ENCODE measurements around the gene CDH12.
A peak's percentile ranks its signal among the peaks of the same experiment; 100 is the strongest.
"Not testable (repeated sequence)": the region's sequence is repeated elsewhere in the genome, so short reads cannot be mapped to it uniquely, and the experiment has no call there.

CDH12 gene

DNA sequence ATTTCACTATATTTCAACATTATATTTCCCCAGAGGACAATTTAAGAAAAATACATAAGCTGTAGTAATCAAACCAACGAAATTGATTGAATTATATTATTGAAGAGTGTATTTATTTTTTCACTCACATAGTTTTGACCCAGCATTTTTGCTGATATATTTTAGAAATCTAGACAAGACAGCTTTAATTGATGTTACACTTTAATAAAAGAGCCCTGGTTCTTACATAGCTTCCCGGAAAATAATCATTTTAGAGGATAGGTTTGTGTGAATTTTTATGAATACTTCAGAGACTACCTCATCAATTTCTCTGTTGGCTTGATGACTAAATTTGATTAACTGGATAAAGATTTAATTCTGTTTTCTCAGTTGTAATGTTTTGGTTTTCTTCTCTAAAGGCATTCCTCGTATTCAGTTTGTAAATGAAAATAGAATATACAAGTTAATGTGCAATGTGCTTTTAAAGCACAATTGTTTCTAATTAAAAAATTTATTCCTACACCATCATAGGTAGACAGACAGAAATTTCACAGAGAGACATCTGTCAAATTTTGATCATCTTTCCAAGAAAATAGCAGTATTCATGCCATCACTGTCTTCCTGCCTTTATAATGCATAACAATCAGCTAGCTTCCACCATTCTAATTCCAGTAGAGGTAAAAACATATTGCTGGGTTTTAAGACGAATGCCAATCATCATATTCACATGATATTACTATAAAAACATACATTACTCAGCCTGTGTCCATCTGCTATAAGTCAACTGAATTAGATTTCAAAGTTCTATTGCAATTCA, 441.4 kb downstream of the CDH12 start:
- no peak for DNase-seq

DNA sequence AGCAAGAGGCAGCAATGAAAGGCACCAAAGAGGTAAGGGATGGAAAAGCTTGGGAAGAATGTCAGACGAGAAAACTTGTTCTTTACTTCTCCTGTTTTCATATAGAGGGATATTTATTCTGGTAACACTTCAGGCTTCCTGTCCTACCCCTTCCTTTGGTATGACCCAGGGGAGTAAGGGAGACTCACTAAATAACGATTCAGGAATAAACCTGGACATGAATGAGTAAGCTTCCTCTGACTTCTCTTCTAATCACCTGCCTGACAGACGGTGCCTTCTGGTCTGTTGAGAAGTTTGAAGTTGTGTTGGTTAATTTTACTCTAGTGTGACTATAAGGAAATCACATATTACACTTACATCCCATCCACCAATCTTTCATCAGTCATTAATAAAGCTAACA, 461.2 kb downstream of the CDH12 start:
- DNase-seq = no peak

DNA sequence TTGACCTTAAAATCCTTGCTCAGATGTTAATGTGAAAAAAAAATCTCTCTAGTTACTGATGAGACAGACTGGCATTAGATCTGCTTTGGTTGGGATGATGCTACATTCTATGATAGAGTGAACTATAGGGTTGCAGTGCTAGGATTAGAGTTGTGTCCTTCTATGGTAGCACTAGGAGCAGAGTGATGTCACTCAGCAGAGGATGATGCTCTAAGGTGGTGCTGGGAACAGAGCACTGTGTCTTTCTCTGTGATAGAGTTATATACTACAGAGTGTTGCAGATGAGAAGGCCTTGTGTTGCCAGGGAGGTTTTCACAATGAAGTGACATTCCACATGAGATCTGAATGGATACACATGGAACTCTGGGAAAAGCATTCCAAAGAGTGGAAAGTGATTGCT, 462.3 kb downstream of the CDH12 start:
- DNase-seq = no peak

DNA sequence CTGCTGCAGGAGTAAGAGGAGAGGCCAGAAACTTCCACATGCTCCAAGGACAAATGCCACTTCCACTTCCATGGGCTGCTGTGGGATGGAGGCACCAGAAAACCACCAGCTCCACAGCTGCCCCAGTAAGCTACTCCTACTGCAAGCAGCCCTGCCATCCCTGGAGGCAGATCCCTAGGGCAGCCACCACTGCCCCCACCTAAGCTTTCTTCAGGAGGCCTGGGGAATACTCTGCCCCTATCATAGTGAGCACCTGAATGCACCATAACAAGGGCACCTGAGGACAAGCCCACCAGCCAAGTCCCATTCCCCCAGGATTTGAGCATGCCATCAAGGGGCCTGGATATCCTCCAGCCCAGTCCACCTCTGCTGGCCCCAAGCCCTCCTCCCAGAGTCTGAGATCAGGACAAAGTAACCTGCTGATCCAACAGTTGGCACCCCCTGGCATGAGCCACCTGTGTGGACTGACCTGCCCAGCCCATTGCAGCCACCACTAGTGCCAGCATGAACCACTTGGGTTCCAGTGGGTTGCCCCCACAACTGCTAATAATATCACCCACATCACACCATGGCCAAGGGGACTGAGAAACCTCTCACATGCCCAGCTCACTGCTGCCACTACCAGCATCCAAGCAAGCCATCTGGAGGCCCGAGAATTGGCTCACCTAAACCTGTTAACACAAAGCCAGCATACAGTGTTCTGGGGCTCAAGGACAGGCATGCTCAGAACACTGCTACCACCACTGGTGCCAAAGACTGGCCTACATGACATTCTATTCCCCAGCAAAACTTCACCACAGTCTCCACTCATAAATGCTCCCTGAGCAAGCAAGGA, 480.1 kb downstream of the CDH12 start:
- no peak for DNase-seq

DNA sequence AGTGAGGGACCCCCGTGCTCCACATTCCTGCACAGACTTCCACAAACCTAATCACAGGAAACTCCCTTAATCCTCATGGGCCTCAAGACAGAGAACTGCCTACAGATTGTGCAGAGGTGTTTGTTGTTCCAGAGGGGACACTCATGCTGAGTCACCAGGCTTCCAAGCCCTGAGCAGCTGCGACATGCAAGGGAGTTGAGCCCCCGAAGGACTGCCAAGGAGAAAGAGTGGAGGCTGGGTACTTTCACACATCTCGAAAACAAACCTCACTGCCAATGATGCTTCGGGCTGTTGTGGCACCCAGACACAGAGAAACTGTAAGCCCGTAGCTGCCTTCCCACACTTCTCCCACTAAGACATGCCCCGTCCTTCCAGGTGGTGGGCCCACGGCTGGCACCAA, 480.8 kb downstream of the CDH12 start:
- no peak for DNase-seq

DNA sequence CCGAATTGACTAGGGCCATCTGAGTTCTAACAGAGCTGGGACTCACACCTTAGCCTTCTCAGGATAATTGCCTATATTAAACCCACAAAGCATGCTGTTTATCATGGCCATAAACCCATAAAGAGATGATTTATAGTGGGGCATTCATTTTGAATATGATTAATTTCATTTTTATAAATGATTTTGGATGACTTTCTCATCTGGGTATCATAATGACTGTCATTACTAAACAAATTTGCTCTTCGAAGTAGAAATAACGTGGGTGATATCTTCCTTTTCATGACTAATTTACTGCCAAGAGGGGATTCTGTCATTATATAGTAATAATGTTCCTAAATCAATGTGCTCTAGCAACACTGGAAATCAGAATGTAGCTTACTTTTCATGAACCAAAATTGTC, 498.2 kb downstream of the CDH12 start:
- DNase-seq = no peak

DNA sequence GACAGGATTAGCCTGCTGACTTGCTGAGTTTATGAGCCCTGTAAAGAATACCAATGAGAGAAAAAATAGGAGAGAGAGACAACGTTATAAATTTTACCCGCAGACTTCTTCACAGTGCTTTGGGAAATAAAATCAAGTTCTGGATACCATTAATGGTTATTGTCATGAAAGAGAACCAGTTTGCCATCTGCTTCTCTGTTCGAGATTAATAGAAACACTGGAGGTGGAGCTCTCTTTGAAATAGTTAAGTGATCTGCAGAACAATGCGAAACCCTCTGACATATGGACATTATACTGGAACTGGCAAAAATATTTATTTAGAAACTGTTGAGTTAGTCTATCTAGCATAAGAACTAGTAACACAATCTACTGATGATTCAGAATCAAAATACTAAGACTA, 500.7 kb downstream of the CDH12 start:
- DNase-seq = no peak

DNA sequence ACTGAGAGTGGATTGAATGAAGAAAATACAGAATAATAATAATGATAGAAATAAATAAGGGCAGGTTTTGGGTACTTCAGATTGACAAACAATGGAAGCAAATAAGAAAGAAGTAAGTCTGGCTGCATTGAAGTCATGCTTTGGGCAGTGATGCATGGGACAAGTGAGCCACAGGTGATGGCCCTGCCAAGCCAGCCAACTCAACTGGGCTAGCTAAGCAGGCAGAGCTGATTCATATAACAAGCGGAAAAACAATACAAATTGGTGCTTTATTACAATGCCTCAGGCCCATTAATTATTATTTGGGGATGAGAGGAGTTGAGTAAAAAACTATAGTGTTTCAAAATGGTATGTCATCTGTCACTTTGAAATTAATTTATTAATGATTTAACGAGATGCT, 502.0 kb downstream of the CDH12 start:
- no peak for DNase-seq

DNA sequence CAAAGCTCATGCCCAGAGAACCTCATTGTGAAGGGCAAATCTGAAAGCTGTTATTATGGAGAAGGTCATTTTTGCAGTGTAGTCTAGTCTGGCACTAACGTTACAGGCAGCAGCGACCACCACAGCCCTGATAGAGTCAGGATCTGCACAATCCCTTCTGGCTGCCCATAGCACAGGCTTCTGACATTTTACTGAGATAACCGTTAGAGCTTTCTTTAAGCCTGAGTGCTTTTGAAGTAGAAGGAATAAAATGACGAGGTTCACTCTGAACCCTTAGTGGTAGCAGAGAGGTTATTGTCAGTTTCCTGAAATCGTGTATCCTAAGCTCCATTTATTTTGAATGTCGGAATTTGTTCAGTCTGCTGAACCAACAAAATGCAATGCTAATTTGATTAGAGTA, 505.1 kb downstream of the CDH12 start:
- no peak for DNase-seq

DNA sequence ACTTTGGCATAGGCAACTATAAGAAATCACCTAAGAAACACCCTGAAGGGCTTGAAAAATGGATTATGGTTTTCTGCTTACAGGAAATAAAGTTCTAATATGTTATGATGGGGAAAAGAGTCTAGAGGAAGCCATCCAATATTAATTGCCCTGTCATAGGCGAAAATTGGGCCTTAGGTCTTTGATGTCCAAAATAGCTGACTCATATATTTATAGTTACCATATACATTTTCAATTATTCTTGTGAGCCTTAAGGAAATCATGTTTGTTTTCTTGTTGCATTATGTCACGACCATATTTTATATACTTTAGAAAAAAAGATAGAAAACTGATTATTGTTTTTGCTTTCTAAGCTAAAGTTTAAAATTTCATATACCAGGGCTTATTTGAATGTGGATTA, 509.1 kb downstream of the CDH12 start:
- no peak for DNase-seq

DNA sequence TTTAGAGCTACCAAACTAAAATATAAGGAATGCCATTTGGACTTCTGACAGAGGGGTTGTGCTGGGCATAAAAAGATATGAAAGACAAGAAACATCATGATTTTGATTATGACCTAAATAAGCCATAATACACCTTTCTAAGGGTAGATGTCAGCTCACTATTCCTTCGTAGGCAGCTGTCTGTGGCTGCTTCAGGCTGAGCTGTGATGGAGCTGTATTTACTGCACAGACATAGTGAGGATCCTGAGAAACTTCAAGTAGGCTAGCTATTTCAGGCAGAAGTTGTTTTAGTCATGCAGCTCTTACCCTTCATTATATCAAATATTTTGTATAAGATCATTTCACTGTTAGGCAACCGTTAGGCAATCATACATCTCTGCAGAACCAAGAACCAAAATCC, 511.7 kb downstream of the CDH12 start:
- no peak for DNase-seq

DNA sequence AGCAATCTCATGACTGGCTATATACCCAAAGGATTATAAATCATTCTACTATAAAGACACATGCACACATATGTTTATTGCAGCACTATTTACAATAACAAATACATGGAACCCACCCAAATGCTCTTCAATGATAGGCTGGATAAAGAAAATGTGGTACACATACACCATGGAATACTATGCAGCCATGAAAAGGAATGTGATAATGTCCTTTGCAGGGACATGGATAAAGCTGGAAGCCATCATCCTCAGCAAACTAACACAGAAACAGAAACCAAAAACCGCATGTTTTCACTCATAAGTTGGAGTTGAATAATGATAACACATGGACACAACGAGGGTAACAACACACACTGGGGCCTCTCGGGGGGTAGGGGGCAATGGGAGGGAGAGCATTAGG, 520.2 kb downstream of the CDH12 start:
- DNase-seq = not testable (repeated sequence)

DNA sequence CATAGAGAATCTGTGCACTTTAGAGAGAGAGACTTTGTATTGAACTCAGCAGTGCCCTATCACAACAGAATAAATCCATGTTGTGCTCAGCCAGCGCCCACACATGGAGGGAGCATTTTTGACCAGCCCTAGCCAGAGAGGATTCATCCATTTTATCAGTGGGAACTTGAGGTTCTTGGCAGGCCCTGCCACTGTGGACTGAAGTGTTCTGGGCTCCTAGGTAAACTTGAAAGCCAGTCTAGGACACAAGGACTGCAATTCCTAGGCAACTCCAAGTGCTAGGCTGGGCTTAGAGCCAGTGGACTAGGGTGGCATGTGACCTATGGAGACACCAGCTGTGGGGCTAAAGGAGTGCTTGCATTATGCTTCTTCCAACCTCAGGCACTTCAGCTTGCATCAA, 523.5 kb downstream of the CDH12 start:
- no peak for DNase-seq

DNA sequence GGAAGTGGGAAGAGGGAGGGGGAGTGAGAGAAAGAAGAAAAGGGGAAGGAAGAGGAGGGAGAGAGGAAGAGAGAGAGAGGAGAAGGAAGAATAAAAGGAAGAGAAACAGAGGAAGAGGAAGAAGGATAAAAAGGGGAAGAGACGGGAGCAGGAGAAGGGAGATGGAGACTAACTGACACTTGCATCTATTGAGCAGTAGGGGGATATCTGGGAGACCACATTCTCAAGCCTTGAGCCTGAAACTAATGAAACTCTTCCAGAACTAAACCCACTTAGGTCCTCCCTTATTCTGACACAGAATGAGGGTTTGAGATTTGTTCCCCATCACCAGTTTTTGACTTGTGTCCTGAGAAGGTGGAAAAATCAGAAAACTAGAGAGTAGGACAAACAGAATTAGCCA, 533.3 kb downstream of the CDH12 start:
- DNase-seq = peak in 1 of 2 experiments; percentile 23

DNA sequence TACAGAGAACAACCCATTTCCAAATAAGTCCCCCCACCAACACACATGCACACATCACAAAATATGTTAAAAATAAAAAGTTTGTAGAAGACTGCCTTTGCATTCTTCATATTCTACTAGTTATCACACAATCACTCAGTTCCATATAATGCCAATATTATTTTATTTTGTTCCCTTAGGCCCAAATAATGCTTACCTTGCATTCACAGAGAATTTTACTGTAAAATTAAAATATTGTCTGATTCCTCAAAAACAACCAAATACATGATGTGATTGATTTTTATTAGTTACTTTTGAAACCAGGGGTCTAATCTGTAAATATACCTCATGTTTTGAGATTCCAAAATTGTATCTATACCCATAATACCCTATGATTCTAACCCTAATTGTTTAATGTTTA, 536.9 kb downstream of the CDH12 start:
- DNase-seq = no peak

DNA sequence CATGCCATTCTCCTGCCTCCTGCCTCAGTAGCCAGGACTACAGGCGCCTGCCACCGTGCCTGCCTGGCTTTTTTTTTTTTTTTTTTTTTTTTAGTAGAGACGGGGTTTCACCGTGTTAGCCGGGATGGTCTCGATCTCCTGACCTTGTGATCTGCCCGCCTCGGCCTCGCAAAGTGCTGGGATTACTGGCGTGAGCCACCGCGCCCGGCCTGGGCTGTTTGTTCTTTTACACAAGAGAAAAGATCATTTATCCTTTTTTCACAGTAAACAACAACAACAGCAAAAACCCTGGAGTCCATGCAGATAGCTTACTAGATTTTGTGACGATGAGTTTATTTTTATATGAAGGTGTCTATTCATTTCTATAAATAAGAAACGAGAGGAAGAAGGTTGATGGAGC, 538.1 kb downstream of the CDH12 start:
- DNase-seq = not testable (repeated sequence)

DNA sequence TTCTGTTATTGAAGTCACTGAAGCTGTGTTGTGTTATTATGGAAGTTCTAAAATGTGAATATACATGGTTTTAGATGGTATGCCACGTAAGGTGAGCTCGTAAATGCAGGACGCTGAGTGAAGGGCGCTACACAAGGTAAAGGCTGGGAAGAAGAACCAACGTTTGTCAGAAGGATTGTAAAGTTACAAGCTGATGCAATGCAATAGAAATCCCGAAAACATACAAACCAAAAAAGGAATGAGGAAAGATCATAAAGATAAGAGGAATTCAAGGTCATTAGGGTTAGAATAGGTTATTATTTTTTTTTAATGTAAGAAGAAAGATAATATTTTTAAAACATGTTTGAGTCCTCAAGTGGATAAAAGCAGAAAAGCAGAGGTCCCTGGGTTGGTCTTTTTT, 538.6 kb downstream of the CDH12 start:
- DNase-seq = no peak

DNA sequence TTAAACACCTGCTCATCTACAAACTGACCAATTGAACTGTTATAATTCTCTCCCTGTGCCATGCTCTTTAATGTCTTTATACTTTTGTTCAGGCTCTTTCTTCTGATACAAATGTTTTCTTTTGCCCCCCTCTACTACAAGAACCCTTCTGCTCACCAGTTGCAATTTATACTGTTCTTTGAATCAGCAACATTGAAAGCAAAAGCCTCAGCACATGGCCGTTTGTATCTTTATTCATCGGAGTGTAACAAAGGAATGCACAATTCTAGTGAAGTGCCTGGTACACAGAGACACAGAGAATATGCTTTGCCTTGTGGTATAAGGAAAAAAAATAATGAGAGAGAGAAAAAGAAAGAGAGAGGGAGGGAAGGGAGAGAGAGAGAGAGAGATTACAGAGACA, 547.1 kb downstream of the CDH12 start:
- DNase-seq = no peak

DNA sequence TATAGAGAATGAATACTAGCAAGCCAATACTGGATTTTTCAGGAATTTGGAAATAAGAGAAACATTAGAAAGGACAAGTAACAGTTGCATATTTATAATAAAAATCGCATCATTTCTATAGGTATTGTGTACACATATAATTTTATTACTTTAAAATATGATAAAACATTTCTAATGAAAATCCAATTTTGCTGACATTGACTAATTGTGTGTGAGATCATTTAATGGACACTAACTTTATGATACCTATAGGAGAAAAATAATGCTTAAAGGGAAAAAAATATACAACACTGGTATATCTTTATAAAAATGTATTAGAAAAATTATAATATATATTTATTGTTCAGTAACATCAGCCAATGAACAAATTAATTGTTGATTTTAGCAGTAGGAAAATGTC, 557.3 kb downstream of the CDH12 start:
- DNase-seq = no peak

DNA sequence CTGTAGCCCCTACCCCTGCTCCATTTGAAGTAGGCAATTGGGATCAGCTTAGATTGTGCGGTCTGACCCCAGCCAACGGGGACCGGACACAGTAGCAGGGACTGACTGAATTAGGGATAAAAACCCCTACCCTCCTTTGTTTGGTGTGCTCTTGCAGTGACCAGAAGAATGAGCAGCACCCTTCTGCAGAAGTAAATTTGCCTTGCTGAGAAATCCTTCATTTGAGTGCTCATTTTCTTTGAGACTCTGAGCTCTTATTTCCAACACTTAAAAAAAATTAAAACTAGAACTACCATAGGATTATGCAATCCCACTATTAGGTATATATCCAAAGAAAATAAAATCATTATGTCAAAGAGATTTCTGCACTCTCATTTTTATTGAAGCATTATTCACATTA, 560.0 kb downstream of the CDH12 start:
- DNase-seq = no peak

DNA sequence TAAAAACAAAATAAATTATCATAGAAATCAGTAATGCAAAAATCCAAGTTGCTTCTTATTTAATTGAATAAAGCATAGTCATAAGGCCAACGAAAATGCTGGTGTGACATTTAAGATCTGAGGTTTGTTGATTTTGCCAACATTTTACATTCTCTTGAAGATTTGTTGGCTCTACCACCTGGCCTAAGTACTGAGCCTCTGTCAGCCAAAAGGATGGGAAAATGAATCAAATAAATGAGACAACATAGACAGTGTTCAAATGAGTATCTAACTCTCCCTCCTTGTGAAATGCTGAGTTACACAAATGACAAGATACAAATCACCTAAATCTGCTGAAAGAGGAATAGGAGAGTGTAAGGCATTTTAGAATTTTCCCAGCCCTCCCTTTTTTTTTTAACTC, 575.0 kb downstream of the CDH12 start:
- DNase-seq = no peak

DNA sequence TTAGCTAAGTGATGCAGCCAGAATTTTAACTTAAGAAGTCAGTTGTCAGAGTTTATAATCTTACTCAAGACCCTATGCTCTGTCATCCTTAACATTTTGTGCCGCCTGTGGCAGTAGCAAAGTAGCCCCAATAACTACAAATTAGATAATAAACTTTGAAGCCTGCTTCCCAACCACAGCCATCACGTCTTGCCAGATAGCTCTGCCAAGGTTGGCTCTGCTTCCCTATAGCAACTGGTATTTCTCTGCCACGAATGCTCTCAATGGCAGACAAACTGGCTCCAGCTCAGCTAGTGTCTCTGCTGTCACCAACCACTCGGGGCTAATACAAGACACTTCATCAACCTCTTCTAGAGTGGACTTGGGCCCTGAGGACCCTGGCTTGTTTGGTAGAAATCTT, 576.1 kb downstream of the CDH12 start:
- no peak for DNase-seq

DNA sequence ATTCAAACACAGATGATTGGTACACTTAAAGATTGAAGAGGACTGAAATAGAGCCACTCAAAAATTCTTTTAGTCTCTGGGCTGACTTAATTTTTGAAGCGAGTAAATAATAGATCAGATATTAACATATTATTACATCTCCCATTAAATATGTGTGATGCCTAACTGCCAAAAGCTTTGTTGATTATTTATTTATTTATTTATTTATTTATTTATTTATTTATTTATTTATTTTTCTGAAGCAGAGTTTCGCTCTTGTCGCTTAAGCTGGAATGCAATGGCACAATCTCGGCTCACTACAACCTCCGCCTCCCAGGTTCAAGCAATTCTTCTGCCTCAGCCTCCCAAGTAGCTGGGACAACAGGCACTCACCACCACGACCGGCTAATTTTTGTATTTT, 587.3 kb downstream of the CDH12 start:
- DNase-seq = not testable (repeated sequence)

DNA sequence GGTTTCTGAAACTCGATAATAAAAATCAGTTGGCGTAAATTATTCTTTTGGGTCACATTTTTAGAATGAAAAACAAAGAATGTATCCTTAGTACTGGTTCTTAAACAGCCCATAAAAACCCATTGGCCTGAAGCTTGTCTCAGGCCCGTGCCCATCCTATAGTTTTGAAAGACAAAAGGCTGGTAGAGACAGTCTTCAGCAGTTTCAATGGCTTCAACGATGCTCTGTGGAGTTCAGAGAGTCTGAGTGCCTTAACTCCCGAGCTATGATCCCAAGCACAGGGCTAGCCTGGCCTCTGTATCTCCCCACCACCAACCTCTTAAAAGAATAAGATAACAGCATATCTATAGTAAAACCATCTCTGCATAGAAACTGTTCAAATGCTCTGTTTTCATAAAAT, 595.0 kb downstream of the CDH12 start:
- no peak for DNase-seq

DNA sequence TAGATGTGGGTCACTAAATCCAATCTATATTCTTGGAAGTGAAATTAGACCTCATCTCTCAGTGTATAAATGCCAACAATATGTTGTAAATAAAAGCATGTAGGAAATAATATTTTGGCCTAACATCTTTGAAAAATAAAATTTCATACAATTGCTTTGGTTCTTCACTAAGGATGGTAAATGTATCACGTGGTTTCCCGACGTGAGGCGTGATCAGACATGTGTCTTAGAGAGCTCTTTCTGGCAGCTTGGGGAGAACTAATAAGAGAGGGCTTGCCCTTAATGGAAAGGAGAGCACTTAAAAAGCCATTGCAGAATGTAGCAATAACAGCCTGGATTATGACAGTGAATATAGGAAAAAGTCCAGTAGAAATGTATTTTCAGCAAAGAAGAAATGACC, 602.6 kb downstream of the CDH12 start:
- DNase-seq = no peak

Measured in Kasumi-1 (cell line).